Neural cell (in vitro differentiated cells): ENCODE measurements around the gene CD72. TPM values are rescaled to one million over a fixed set of nuclear protein-coding genes. Genes with fewer than 3 reads are reported as not detected.

Source experiments
- H2AFZ ChIP-seq: fragments of 200-600, 300-800 bp; sonication (generic), shearing (Covaris generic); 2 replicates; pipeline ENCODE4 v1.6.0; 2014; ENCODE audit warnings: low read depth, mild to moderate bottlenecking, antibody characterized with exemption, low read length, moderate library complexity
- H3F3A ChIP-seq: fragments of 200-600 bp; shearing (Covaris generic); 2 replicates; pipeline ENCODE4 v1.6.1; 2016; ENCODE audit warnings: mild to moderate bottlenecking, moderate library complexity, mixed read lengths, antibody characterized with exemption, low read length; ENCODE audit not compliant: insufficient read depth, poor library complexity, severe bottlenecking
- H3K27ac ChIP-seq: fragments of 200-600, 300-800 bp; sonication (generic), shearing (Covaris generic); 2 replicates; pipeline ENCODE4 v1.5.1; 2014; ENCODE audit warnings: mild to moderate bottlenecking, low read length, moderate library complexity
- H3K27me3 ChIP-seq: fragments of 300-800, 200-600 bp; sonication (generic), shearing (Covaris generic); 2 replicates; pipeline ENCODE4 v1.6.0; 2014; ENCODE audit warnings: mild to moderate bottlenecking, low read depth, low read length, moderate library complexity; ENCODE audit not compliant: insufficient read depth
- H3K36me3 ChIP-seq: fragments of 300-800, 200-600 bp; sonication (generic), shearing (Covaris generic); 2 replicates; pipeline ENCODE4 v1.5.1; 2014; ENCODE audit warnings: mild to moderate bottlenecking, antibody characterized with exemption, low read length, moderate library complexity; ENCODE audit not compliant: insufficient read depth
- H3K4me2 ChIP-seq: fragments of 300-800, 200-600 bp; sonication (generic), shearing (Covaris generic); 2 replicates; pipeline ENCODE4 v1.6.0; 2014; ENCODE audit warnings: mild to moderate bottlenecking, low read length
- H3K4me3 ChIP-seq: fragments of 300-800, 200-600 bp; sonication (generic), shearing (Covaris generic); 2 replicates; pipeline ENCODE4 v1.5.1; 2014; ENCODE audit warnings: mild to moderate bottlenecking, low read length, moderate library complexity
- H3K79me2 ChIP-seq: fragments of 200-600 bp; shearing (Covaris generic); replicated peaks from 2 replicates; pipeline ENCODE4 v1.6.0; 2014; ENCODE audit warnings: mild to moderate bottlenecking, low read length, moderate library complexity; ENCODE audit not compliant: insufficient read depth
- H3K9ac ChIP-seq: fragments of 300-800, 200-600 bp; sonication (generic), shearing (Covaris generic); 2 replicates; pipeline ENCODE4 v1.6.1; 2016; ENCODE audit warnings: mild to moderate bottlenecking, low read length, mixed read lengths
- H3K9me2 ChIP-seq: fragments of 200-600 bp; shearing (Covaris generic); 2 replicates; pipeline ENCODE4 v1.6.1; 2016; ENCODE audit warnings: mild to moderate bottlenecking, low read length, mixed read lengths; ENCODE audit not compliant: insufficient read depth
- H3K9me3 ChIP-seq: fragments of 200-600, 300-800 bp; sonication (generic), shearing (Covaris generic); 2 replicates; pipeline ENCODE4 v1.6.1; 2016; ENCODE audit warnings: mild to moderate bottlenecking, mixed run types, low read length, moderate library complexity, mixed read lengths
- H4K20me1 ChIP-seq: fragments of 200-600 bp; shearing (Covaris generic); 2 replicates; pipeline ENCODE4 v1.6.1; 2016; ENCODE audit warnings: mild to moderate bottlenecking, mixed run types; ENCODE audit not compliant: insufficient read depth
- EP300 ChIP-seq: fragments of 450-650 bp; conservative IDR thresholded peaks from 2 replicates; pipeline ENCODE4 v1.6.1; 2014; ENCODE audit warnings: antibody characterized with exemption, mild to moderate bottlenecking, moderate library complexity; ENCODE audit not compliant: poor library complexity, severe bottlenecking
- EZH2 ChIP-seq: fragments of 200-600, 300-800 bp; shearing (Covaris generic), sonication (generic); IDR thresholded peaks from 2 replicates; pipeline ENCODE4 v1.6.1; 2014; ENCODE audit warnings: antibody characterized with exemption, low read length, borderline replicate concordance, mild to moderate bottlenecking; ENCODE audit not compliant: insufficient read depth, poor library complexity, severe bottlenecking
- MXI1 ChIP-seq: fragments of 450-650 bp; conservative IDR thresholded peaks from 2 replicates; pipeline ENCODE4 v1.6.1; 2014; ENCODE audit warnings: antibody characterized with exemption, mild to moderate bottlenecking; ENCODE audit not compliant: poor library complexity, severe bottlenecking
- POLR2AphosphoS5 ChIP-seq: IDR thresholded peaks from 2 replicates; pipeline ENCODE4 v1.6.1; 2012
- RAD21 ChIP-seq: fragments of 450-650 bp; conservative IDR thresholded peaks from 2 replicates; pipeline ENCODE4 v1.6.1; 2014; ENCODE audit warnings: antibody characterized with exemption, mild to moderate bottlenecking, moderate library complexity
- SMC3 ChIP-seq: fragments of 450-650 bp; conservative IDR thresholded peaks from 2 replicates; pipeline ENCODE4 v1.6.1; 2014; ENCODE audit warnings: antibody characterized with exemption, mild to moderate bottlenecking, moderate library complexity; ENCODE audit not compliant: poor library complexity
- TAF1 ChIP-seq: IDR thresholded peaks from 2 replicates; pipeline ENCODE4 v1.6.1; 2012; ENCODE audit warnings: low read depth
- polyA plus RNA-seq: library from polyadenylated mRNA; depleted of rRNA; stranded (reverse); fragments of >200 nt; gene quantifications from 2 replicates; pipeline ENCODE4 v1.2.3, GENCODE V29; 2014
- TF ChIP-seq, protein P1 (sequence below): fragments of 450-650 bp; IDR thresholded peaks from 2 replicates; pipeline ENCODE4 v1.5.1; 2014; ENCODE audit warnings: antibody characterized with exemption, mild to moderate bottlenecking, moderate library complexity; ENCODE audit not compliant: poor library complexity, severe bottlenecking
- TF ChIP-seq, protein P2 (sequence below): IDR thresholded peaks from 2 replicates; pipeline ENCODE4 v1.6.1; 2012; ENCODE audit warnings: borderline replicate concordance

Gene CD72
- polyA plus RNA-seq, 1 donor from 2014 or later = not detected

DNA sequence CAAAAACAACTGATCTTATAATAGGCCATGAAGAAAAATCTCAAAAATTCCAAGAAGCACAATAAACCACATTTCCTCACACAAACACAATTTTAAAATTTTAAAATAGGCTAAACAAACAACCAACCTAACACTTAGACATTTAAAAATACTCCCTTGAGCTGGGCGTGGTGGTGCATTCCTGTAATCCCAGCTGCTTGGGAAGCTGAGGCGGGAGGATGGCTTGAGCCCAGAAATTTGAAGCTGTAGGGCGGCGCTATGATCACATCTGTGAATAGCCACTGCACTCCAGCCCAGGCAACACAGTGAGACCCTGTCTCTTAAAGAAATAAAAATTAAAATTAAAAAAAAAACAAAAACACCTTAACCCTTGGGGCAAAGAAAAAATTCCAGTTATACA is 50.0 kb downstream of the CD72 start:
- TF ChIP-seq, protein P1, sequence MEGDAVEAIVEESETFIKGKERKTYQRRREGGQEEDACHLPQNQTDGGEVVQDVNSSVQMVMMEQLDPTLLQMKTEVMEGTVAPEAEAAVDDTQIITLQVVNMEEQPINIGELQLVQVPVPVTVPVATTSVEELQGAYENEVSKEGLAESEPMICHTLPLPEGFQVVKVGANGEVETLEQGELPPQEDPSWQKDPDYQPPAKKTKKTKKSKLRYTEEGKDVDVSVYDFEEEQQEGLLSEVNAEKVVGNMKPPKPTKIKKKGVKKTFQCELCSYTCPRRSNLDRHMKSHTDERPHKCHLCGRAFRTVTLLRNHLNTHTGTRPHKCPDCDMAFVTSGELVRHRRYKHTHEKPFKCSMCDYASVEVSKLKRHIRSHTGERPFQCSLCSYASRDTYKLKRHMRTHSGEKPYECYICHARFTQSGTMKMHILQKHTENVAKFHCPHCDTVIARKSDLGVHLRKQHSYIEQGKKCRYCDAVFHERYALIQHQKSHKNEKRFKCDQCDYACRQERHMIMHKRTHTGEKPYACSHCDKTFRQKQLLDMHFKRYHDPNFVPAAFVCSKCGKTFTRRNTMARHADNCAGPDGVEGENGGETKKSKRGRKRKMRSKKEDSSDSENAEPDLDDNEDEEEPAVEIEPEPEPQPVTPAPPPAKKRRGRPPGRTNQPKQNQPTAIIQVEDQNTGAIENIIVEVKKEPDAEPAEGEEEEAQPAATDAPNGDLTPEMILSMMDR = no peak
- no peak for TF ChIP-seq RAD21
- no peak for TF ChIP-seq EZH2
- no peak for TF ChIP-seq POLR2AphosphoS5
- no peak for TF ChIP-seq MXI1
- TF ChIP-seq SMC3 = no peak
- TF ChIP-seq EP300 = no peak
- TF ChIP-seq, protein P2, sequence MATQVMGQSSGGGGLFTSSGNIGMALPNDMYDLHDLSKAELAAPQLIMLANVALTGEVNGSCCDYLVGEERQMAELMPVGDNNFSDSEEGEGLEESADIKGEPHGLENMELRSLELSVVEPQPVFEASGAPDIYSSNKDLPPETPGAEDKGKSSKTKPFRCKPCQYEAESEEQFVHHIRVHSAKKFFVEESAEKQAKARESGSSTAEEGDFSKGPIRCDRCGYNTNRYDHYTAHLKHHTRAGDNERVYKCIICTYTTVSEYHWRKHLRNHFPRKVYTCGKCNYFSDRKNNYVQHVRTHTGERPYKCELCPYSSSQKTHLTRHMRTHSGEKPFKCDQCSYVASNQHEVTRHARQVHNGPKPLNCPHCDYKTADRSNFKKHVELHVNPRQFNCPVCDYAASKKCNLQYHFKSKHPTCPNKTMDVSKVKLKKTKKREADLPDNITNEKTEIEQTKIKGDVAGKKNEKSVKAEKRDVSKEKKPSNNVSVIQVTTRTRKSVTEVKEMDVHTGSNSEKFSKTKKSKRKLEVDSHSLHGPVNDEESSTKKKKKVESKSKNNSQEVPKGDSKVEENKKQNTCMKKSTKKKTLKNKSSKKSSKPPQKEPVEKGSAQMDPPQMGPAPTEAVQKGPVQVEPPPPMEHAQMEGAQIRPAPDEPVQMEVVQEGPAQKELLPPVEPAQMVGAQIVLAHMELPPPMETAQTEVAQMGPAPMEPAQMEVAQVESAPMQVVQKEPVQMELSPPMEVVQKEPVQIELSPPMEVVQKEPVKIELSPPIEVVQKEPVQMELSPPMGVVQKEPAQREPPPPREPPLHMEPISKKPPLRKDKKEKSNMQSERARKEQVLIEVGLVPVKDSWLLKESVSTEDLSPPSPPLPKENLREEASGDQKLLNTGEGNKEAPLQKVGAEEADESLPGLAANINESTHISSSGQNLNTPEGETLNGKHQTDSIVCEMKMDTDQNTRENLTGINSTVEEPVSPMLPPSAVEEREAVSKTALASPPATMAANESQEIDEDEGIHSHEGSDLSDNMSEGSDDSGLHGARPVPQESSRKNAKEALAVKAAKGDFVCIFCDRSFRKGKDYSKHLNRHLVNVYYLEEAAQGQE = no peak
- no peak for TF ChIP-seq TAF1
- Histone ChIP-seq H3F3A (no peaks in the 10 kb centered on the region), H2AFZ (no peak overlapping the region), H3K27ac (no peak overlapping the region), H3K4me2 (no peak overlapping the region), H3K79me2 (no peaks in the 10 kb centered on the region), H3K9ac (no peak overlapping the region), H3K36me3 (no peaks in the 10 kb centered on the region), H3K4me3 (no peak overlapping the region), H3K9me3 (no peaks in the 10 kb centered on the region), H3K27me3 (no peaks in the 10 kb centered on the region), H3K9me2 (no peaks in the 10 kb centered on the region), H4K20me1 (no peaks in the 10 kb centered on the region)

DNA sequence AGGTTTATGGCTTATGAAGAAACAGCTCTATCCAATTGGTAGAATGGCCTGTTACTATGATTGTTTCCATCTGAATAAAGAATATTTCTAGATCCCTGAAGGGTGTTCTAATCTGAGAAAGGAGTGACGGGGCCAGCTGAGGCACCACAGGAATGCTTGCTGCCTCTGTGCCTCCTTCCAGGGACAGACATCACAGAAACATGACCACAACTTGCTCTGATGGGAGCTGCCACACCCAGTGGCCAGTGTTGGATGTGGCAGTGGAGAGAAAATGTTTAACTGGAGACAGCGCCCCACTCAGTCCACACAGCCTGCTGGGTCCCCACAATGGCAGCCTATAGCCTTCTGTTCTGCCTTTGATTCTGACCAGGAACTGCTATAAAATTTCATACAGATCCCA is 51.8 kb downstream of the CD72 start:
- Histone ChIP-seq H3K4me3 (no peak overlapping the region), H3K9me2 (no peaks in the 10 kb centered on the region), H3K4me2 (no peak overlapping the region), H3K79me2 (no peaks in the 10 kb centered on the region), H3K27ac (no peak overlapping the region), H3K9ac (no peak overlapping the region), H3K27me3 (no peaks in the 10 kb centered on the region), H3K9me3 (no peaks in the 10 kb centered on the region), H4K20me1 (no peaks in the 10 kb centered on the region), H2AFZ (no peak overlapping the region), H3K36me3 (no peaks in the 10 kb centered on the region), H3F3A (no peaks in the 10 kb centered on the region)
- TF ChIP-seq POLR2AphosphoS5 (no peak), MXI1 (no peak), SMC3 (no peak), EP300 (no peak), TAF1 (no peak), EZH2 (no peak), RAD21 (no peak)
- TF ChIP-seq, protein P1 = no peak
- TF ChIP-seq, protein P2 = no peak
